GM23338 (cell line): Measurements from ENCODE around the gene SIRT6. TPM values are rescaled to one million over a fixed set of nuclear protein-coding genes. Genes with fewer than 3 reads are reported as not detected.
"Not testable (repeated sequence)": the region's sequence is repeated elsewhere in the genome, so short reads cannot be mapped to it uniquely, and the experiment has no call there.

ENCODE experiments used
- ATAC-seq: fragments of 200-7000 bp; cut with Tn5 transposase; 3 replicates; pipeline ENCODE4 v1.9.1; 2020
- DNase-seq: peaks from one replicate; pipeline ENCODE4 v3.0.0-alpha.2; 2015; ENCODE audit warnings: low spot score
- H2AFZ ChIP-seq: fragments of 200-600 bp; sonication (generic); 2 replicates; pipeline ENCODE4 v1.8.0; 2016; ENCODE audit warnings: antibody characterized with exemption, mild to moderate bottlenecking, moderate library complexity
- H3F3A ChIP-seq: fragments of 200-600 bp; sonication (generic); replicated peaks from 2 replicates; pipeline ENCODE4 v1.8.0; 2017; ENCODE audit warnings: antibody characterized with exemption, mixed run types, low read depth
- H3K27ac ChIP-seq: fragments of 200-600 bp; sonication (generic); 2 replicates; pipeline ENCODE4 v1.6.1; 2016; ENCODE audit warnings: low read depth
- H3K27me3 ChIP-seq: fragments of 200-600 bp; sonication (generic); 2 replicates; pipeline ENCODE4 v1.8.0; 2016; ENCODE audit warnings: mild to moderate bottlenecking, mixed run types, moderate library complexity; ENCODE audit not compliant: insufficient read depth
- H3K36me3 ChIP-seq: fragments of 200-600 bp; sonication (generic); 2 replicates; pipeline ENCODE4 v1.8.0; 2016; ENCODE audit warnings: mild to moderate bottlenecking; ENCODE audit not compliant: insufficient read depth
- H3K4me1 ChIP-seq: fragments of 200-600 bp; sonication (generic); 2 replicates; pipeline ENCODE4 v1.8.0; 2016; ENCODE audit warnings: mild to moderate bottlenecking, moderate library complexity; ENCODE audit not compliant: insufficient read depth
- H3K4me2 ChIP-seq: fragments of 200-600 bp; sonication (generic); 2 replicates; pipeline ENCODE4 v1.7.1; 2017; ENCODE audit warnings: mixed run types
- H3K4me3 ChIP-seq: fragments of 200-600 bp; sonication (generic); 2 replicates; pipeline ENCODE4 v1.6.1; 2016; ENCODE audit warnings: mixed run types
- H3K79me2 ChIP-seq: fragments of 200-600 bp; sonication (generic); replicated peaks from 2 replicates; pipeline ENCODE4 v1.8.0; 2017; ENCODE audit warnings: mild to moderate bottlenecking; ENCODE audit not compliant: insufficient read depth
- H3K9me2 ChIP-seq: fragments of 200-600 bp; sonication (generic); 2 replicates; pipeline ENCODE4 v1.8.0; 2017; ENCODE audit not compliant: insufficient read depth
- H4K20me1 ChIP-seq: fragments of 200-600 bp; sonication (generic); replicated peaks from 2 replicates; pipeline ENCODE4 v1.8.0; 2017; ENCODE audit warnings: mild to moderate bottlenecking; ENCODE audit not compliant: insufficient read depth
- H3K27ac Mint-ChIP-seq: 2 replicates; pipeline ENCODE4 v1.8.0; 2020; ENCODE audit warnings: inconsistent platforms, mild to moderate bottlenecking, moderate library complexity, mixed read lengths
- H3K27me3 Mint-ChIP-seq: 3 replicates; pipeline ENCODE4 v1.8.0; 2022; ENCODE audit warnings: low read depth, mild to moderate bottlenecking, moderate library complexity, mixed read lengths, inconsistent platforms; ENCODE audit not compliant: insufficient read depth, poor library complexity
- H3K36me3 Mint-ChIP-seq: 3 replicates; pipeline ENCODE4 v1.8.0; 2021; ENCODE audit warnings: low read depth, mild to moderate bottlenecking, inconsistent platforms, moderate library complexity, mixed read lengths
- H3K4me1 Mint-ChIP-seq: 3 replicates; pipeline ENCODE4 v1.8.0; 2020; ENCODE audit warnings: mild to moderate bottlenecking, inconsistent platforms, mixed read lengths
- H3K4me3 Mint-ChIP-seq: 3 replicates; pipeline ENCODE4 v1.8.0; 2021; ENCODE audit warnings: moderate library complexity, mild to moderate bottlenecking, inconsistent platforms, mixed read lengths
- H3K9me3 Mint-ChIP-seq: 3 replicates; pipeline ENCODE4 v1.8.0; 2020; ENCODE audit warnings: moderate library complexity, mild to moderate bottlenecking, inconsistent platforms, mixed read lengths
- CREB1 ChIP-seq: fragments of 250-450 bp; sonication (Bioruptor Pico); IDR thresholded peaks from 2 replicates; pipeline ENCODE4 v1.5.0; 2020; ENCODE audit warnings: low read depth, mild to moderate bottlenecking, moderate library complexity
- ETS1 ChIP-seq: IDR thresholded peaks from 2 replicates; pipeline ENCODE4 v1.6.1; 2016; ENCODE audit warnings: antibody characterized with exemption
- EZH2 ChIP-seq: fragments of 200-600 bp; sonication (generic); IDR thresholded peaks from one replicate; pipeline ENCODE4 v1.8.0; 2017; ENCODE audit warnings: antibody characterized with exemption, mild to moderate bottlenecking, low read depth; ENCODE audit not compliant: unreplicated experiment
- JUNB ChIP-seq: IDR thresholded peaks from one replicate; pipeline ENCODE4 v1.6.1; 2016; ENCODE audit warnings: antibody characterized with exemption; ENCODE audit not compliant: unreplicated experiment
- NANOG ChIP-seq: IDR thresholded peaks from 2 replicates; pipeline ENCODE4 v1.6.1; 2016; ENCODE audit warnings: antibody characterized with exemption, borderline replicate concordance
- POLR2AphosphoS5 ChIP-seq: IDR thresholded peaks from 2 replicates; pipeline ENCODE4 v1.6.1; 2016; ENCODE audit warnings: antibody characterized with exemption, low read depth
- REST ChIP-seq: IDR thresholded peaks from one replicate; pipeline ENCODE4 v1.6.1; 2018; ENCODE audit warnings: antibody characterized with exemption; ENCODE audit not compliant: unreplicated experiment
- ZNF114 ChIP-seq: fragments of 250-450 bp; sonication (Bioruptor Pico); IDR thresholded peaks from 2 replicates; pipeline ENCODE4 v1.5.0; 2020; ENCODE audit warnings: mild to moderate bottlenecking, moderate library complexity
- polyA plus RNA-seq: library from polyadenylated mRNA; unstranded; fragments of >200 nt; fragmentation: Nextera tagmentation; extraction: Ambion mirVana; gene quantifications from 2 replicates; pipeline ENCODE4 v1.2.1, GENCODE V29; 2016
- total RNA-seq: library from RNA; depleted of rRNA; stranded (reverse); fragments of >200 nt; shearing (Covaris generic); gene quantifications from 2 replicates; pipeline ENCODE4 v1.2.3, GENCODE V29; 2014
- TF ChIP-seq, protein P1 (sequence below), 2 experiments: fragments of 200-600 bp in 1 of 2; sonication (generic) in 1 of 2; conservative IDR thresholded peaks; 2 replicates each; pipeline versions ENCODE4 v1.5.1 to v1.6.1; 2016 to 2017; ENCODE audit warnings: antibody characterized with exemption in 2 of 2, low read depth in 2 of 2, mild to moderate bottlenecking in 2 of 2, moderate library complexity in 1 of 2

Gene SIRT6
- total and polyA plus RNA-seq, 2 experiments from 2014 or later = 18.9 to 26.7 TPM

GRCh38 chr19:4161415-4162077 lies 20.8 kb downstream of the SIRT6 start:
- H3K36me3 ChIP-seq = no peaks in the 10 kb centered on the region
- no peak overlapping the region for H3K4me2 ChIP-seq
- peaks cover 4% of the 10 kb centered on the region for H3K27me3 Mint-ChIP-seq
- H3K4me3 ChIP-seq = no peak overlapping the region
- H3K27ac Mint-ChIP-seq = no peak overlapping the region
- ATAC-seq (no peak), DNase-seq (no peak)
- H3K4me1 ChIP-seq = no peaks in the 10 kb centered on the region
- H3K27ac ChIP-seq = no peak overlapping the region
- H3K9me3 Mint-ChIP-seq = no peaks in the 10 kb centered on the region
- no peaks in the 10 kb centered on the region for H3K27me3 ChIP-seq
- no peaks in the 10 kb centered on the region for H4K20me1 ChIP-seq
- no peaks in the 10 kb centered on the region for H3K79me2 ChIP-seq
- H3K9me2 ChIP-seq = no peaks in the 10 kb centered on the region
- H3K4me1 Mint-ChIP-seq = no peaks in the 10 kb centered on the region
- H3F3A ChIP-seq = no peaks in the 10 kb centered on the region
- H3K36me3 Mint-ChIP-seq = no peaks in the 10 kb centered on the region
- TF ChIP-seq REST (no peak), EZH2 (no peak), JUNB (no peak), ETS1 (no peak), ZNF114 (no peak)
- no peak overlapping the region for H2AFZ ChIP-seq
- no peak overlapping the region for H3K4me3 Mint-ChIP-seq

DNA sequence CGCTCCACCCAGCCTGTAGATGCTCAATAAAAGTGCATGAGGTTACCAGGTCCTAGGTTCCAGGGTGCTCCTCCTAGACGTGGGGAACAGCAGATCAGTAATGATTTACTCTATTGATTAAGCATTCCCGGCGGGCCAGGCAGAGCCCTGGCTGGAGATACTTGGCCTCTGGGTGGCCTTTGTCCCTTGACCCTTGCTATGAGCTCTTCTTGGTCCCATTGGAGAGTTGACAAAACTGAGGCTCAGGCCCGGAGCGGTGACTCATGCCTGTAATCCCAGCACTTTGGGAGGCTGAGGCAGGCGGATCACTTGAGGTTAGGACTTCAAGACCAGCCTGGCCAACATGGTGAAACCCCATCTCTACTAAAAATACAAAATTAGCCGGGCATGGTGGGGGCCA lies 24.4 kb downstream of the SIRT6 start:
- H2AFZ ChIP-seq, H3K9me2 ChIP-seq, H3K36me3 ChIP-seq, H3F3A ChIP-seq, H4K20me1 ChIP-seq, H3K9me3 Mint-ChIP-seq, H3K4me2 ChIP-seq, DNase-seq, H3K4me3 ChIP-seq, H3K4me3 Mint-ChIP-seq, H3K27me3 Mint-ChIP-seq, ATAC-seq, H3K27ac Mint-ChIP-seq, H3K27me3 ChIP-seq, H3K4me1 Mint-ChIP-seq, H3K4me1 ChIP-seq, H3K27ac ChIP-seq, H3K79me2 ChIP-seq, H3K36me3 Mint-ChIP-seq: not testable (repeated sequence)

DNA sequence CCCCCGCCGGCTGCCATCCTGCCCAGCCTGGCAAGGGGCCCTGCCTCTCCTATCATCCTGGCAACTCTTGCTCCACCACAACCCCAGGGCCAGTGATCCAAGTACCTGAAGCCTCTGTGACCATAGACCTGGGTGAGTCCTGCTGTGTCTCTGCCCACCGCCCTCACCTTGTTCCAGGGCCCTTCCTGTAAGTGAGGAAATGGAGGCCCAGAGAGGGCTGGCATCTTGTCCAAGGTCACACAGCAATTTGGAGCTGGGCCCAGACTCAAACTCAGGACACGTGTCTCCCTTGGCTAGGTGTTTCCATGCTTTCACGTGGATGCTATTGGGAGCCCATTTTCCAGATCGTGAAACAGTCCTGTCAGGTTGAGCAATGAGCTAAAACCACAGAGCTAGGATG lies 25.2 kb downstream of the SIRT6 start:
- Histone ChIP-seq H3K36me3 (no peaks in the 10 kb centered on the region), H4K20me1 (no peaks in the 10 kb centered on the region), H3K4me2 (no peak overlapping the region), H3K27ac (no peak overlapping the region), H2AFZ (no peak overlapping the region), H3K4me3 (no peak overlapping the region), H3K4me1 (no peaks in the 10 kb centered on the region), H3F3A (no peaks in the 10 kb centered on the region), H3K9me2 (no peaks in the 10 kb centered on the region), H3K27me3 (no peaks in the 10 kb centered on the region), H3K79me2 (no peaks in the 10 kb centered on the region)
- Mint-ChIP-seq H3K27ac (no peak overlapping the region), H3K9me3 (no peaks in the 10 kb centered on the region), H3K4me3 (no peak overlapping the region), H3K36me3 (no peaks in the 10 kb centered on the region), H3K27me3 (peaks cover 4% of the 10 kb centered on the region), H3K4me1 (no peaks in the 10 kb centered on the region)
- ATAC-seq (no peak), DNase-seq (no peak)
- no peak for TF ChIP-seq REST
- no peak for TF ChIP-seq JUNB
- no peak for TF ChIP-seq NANOG
- TF ChIP-seq POLR2AphosphoS5 = no peak
- TF ChIP-seq CREB1 = no peak
- TF ChIP-seq, protein P1, sequence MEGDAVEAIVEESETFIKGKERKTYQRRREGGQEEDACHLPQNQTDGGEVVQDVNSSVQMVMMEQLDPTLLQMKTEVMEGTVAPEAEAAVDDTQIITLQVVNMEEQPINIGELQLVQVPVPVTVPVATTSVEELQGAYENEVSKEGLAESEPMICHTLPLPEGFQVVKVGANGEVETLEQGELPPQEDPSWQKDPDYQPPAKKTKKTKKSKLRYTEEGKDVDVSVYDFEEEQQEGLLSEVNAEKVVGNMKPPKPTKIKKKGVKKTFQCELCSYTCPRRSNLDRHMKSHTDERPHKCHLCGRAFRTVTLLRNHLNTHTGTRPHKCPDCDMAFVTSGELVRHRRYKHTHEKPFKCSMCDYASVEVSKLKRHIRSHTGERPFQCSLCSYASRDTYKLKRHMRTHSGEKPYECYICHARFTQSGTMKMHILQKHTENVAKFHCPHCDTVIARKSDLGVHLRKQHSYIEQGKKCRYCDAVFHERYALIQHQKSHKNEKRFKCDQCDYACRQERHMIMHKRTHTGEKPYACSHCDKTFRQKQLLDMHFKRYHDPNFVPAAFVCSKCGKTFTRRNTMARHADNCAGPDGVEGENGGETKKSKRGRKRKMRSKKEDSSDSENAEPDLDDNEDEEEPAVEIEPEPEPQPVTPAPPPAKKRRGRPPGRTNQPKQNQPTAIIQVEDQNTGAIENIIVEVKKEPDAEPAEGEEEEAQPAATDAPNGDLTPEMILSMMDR (conservative IDR thresholded peaks at IDR 0.05; ENCODE audit: low read depth in 2 of 2) = no peak
